NOMO-1 treated with DMSO at 0.1 percent for 48 hours (cell line): ENCODE data around the gene MOV10.
"Not testable (repeated sequence)": the region's sequence is repeated elsewhere in the genome, so short reads cannot be mapped to it uniquely, and the experiment has no call there.

Experiments
- DNase-seq: peaks from one replicate; lab custom pipeline; 2025; ENCODE audit not compliant: unreplicated experiment; lab: John Stamatoyannopoulos, UW

MOV10 gene, protein sequence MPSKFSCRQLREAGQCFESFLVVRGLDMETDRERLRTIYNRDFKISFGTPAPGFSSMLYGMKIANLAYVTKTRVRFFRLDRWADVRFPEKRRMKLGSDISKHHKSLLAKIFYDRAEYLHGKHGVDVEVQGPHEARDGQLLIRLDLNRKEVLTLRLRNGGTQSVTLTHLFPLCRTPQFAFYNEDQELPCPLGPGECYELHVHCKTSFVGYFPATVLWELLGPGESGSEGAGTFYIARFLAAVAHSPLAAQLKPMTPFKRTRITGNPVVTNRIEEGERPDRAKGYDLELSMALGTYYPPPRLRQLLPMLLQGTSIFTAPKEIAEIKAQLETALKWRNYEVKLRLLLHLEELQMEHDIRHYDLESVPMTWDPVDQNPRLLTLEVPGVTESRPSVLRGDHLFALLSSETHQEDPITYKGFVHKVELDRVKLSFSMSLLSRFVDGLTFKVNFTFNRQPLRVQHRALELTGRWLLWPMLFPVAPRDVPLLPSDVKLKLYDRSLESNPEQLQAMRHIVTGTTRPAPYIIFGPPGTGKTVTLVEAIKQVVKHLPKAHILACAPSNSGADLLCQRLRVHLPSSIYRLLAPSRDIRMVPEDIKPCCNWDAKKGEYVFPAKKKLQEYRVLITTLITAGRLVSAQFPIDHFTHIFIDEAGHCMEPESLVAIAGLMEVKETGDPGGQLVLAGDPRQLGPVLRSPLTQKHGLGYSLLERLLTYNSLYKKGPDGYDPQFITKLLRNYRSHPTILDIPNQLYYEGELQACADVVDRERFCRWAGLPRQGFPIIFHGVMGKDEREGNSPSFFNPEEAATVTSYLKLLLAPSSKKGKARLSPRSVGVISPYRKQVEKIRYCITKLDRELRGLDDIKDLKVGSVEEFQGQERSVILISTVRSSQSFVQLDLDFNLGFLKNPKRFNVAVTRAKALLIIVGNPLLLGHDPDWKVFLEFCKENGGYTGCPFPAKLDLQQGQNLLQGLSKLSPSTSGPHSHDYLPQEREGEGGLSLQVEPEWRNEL

DNA sequence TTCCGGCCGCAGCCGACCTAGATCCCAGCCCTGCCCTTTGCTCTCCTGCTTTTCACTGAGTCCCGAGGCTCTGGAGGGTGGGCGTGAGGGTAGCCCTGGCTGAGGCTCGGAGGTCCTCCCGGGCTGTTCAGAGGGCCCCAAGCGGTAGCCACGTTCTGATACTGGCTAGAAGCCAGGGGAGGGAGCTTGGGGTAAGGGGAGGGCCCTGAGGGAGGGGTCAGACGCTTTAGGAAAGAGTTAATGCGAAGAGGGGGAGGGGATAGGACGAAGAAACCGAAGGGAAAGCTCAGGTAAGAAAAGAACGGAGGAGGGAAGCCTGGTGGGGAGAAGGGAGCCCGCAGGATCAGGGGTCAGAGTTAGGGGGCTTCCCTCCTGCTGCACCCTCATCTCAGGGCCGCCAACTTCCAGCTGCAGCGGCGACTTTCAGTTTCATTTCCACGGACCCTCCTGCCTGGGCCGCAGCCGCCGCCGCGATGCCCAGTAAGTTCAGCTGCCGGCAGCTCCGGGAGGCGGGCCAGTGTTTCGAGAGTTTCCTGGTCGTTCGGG lies at the start of gene MOV10:
TSS of gene MOV10 (plus strand) at position 220 of the 546 bp plus-strand sequence. CDS start at position 474, 254 bp downstream.
- peak; percentile 72 for DNase-seq

DNA sequence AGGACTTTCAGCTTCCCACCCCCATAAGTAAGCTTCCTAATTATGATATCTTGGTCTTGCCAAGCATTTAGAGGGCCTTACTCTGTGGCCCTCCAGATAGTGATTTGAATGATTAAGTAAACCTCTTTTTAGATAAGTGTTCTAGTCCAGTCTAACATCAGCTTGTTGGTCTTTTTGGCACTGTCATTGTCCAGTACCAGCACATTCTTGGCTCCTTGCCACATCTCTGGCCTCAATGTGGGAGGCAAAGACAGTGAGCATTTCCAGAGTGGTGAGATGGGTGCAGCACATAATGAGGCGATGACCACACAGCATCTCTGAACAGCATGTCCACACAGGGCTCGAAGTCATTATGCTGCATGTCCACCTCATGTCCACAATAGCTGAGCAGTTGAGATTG lies 48.8 kb upstream of the MOV10 start:
- DNase-seq: no peak

DNA sequence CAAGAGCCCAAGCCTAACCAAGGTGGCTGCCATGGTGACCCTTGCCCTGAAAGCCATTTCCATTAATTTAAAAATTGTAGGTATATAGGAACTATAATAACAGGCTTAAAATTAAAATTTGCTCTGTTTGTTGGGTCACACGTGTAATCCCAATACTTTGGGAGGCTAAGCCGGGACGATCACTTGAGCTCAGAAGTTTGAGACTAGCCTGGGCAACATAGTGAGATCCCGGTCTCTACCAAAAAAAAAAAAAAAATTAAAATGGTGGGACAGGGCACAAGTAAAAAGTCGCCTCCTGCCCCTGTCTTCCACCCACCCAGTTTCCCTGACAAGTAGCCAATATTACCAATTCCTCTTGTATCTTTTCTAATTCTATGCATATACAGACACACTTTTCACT lies 48.3 kb upstream of the MOV10 start:
- DNase-seq: no peak

DNA sequence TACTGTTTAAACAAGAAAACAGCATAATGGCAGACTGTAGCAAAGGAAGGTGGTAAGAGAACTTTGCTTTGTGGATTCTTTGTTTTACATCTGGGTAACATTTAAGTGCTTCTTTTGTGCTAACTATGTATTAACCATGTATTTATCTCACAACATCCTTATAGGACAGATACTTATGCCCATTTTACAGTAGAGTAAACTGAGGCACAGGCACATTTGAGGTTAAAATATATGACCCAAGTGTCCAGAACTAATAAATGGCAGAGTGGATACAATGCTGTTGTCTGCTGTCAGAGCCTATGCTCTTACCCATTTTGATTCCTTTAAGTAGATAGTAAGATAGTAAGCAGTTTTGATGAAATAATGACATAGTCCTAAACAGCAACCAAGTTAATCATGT lies 47.6 kb upstream of the MOV10 start:
- DNase-seq: no peak

DNA sequence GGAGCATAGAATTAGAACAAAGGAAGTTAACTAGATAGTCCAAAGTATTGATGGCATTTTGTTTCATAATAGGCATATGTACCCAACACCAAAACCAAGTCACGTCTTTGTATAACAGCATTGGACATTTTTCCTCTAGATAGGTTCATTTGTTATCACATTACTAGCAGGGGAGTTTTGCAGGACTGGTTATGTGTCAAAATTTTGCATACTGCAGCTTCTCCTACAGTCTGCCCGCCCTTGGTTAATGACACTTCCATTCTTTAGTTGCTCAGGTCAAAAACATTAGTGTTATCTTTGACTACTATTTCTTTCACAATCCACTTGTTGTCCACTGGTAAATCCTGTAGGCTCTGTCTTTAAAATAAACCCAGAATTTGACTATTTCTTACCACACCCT lies 45.9 kb upstream of the MOV10 start:
- no peak for DNase-seq

DNA sequence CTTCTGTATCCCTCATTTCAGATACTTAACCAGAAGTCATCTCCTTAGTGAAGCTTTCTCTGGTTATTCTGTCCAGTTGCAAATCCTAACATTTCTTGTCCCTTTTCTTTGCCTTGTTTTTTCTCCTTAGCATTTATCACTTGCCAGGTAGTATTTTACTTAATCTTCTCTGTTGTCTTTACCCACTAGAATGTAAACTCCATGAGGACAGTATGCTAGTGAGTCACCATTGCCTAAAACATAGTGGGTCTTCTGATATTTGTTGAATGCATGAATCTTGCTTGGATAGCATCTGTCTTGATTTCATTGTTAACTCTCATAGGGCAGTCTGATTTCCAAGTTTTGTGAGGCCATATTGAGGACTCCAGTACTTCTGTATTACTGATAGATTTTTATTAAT lies 45.2 kb upstream of the MOV10 start:
- no peak for DNase-seq

DNA sequence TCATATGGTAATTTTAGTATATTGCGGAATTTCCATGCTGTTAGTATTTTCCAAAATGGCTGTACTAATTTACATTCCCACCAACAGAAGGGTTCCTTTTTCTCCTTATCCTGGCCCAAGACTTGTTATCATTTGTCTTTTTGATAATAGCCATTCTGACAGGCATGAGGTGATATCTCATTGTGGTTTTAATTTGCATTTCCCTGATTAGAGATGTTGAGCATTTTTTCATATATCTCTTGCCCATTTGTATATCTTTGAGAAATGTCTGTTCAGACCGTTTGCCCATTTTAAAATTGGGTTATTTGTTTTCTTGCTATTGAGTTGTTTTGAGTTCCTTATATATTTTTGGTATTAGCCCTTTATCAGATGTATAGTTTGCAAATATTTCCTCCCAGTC lies 40.8 kb upstream of the MOV10 start:
- DNase-seq: no peak

DNA sequence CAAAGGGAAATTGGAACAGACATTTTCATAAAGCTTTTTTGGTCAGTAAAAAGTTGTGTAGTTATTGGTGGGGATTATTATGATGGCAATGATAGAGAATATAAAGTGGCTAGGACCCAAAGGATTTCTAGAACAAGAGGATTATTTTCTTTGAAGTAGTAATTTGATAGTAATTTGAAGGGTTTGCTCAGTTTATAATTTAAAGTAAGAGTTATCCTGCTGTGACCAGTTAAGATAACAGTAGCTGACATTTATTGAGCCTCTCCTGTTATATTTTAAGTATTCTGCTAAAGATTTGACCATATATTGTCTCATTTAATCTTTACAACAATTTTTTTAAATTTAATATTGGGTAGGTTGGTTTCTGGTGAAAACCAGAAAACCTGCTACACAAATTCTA lies 40.1 kb upstream of the MOV10 start:
- DNase-seq: no peak

DNA sequence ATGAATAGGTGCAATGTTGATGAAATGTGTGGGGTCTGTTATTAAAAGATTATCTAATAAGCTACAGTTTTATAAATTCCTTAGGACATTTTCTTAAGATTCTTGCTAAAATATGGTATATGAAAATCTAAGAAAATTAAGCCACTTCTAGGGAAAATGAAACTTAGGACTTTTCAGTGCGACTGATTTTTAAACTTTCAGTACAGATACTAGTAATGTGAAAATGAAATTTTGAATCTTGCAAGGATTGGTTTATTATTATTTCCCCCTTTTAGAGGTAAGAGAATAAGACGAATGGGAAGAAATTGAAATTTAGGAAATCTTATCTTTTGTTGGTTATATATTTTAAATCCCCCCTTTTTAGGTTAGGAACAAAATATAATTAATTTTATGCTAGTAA lies 38.4 kb upstream of the MOV10 start:
- DNase-seq: no peak

DNA sequence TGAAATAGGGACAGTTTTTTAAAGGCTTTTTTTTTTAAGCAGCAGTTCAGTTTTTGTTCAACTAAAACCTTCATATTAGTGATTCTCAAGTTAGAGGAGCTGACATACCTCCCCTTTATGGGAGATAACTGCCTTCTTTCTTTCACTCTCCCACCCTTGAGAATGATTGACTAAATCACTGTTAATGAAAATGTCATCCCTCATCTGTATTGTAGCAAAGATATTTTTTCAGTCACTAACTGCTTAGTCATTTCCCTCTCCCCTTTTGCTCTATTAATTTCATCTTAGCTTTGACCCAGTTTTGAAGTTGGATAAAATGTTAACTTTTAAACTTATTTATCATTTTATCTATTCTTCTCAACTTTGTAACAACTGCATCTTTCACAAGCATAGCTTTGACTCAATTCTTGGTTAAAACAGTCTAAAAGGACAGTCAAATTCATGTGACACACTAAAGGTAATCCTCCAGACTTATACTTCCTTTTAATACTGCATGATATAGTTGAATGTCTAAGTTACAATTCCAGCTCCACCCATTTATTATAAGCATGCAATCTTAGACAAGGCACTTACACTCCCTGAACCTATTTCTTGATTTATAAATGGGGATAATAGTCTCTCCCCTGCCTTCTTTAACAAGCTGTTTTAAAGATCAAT lies 37.7 kb upstream of the MOV10 start:
- DNase-seq: no peak

DNA sequence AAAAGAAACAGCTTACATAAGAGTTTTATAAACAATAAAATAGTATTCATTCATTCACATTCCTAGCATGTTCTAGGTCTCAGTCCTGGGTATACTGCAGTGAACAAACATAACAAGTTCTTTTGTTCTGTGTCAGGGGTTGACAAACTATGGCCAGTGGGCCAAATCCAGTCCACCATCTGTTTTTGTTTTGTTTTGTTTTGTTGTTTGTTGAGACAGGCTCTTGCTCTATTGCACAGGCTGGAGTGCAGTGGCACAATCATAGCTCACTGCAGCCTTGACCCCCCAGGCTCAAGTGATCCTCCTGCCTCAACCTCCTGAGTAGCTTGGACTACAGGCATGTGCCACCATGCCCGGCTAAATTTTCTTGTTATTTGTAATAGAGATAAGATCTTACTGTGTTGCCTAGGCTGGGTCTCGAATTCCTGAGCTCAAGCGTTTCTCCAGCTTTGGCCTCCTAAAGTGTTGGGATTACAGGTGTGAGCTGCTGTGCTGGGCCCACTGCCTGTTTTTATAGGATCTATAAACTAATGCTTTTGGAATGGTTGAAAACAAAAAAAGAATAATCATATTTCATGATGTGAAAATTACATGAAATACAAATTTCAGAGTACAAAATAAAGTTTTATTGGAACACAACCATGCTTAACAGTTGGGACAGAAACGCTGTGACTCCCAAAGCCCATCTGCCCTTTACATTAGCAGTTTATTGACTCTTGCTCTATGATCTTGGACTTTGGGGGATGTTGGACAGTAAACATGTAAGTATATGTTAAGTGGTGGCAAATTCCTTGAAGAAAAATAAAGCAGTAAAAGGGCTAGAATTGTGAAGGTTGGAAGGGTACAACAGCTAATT lies 37.0 kb upstream of the MOV10 start:
- no peak for DNase-seq

DNA sequence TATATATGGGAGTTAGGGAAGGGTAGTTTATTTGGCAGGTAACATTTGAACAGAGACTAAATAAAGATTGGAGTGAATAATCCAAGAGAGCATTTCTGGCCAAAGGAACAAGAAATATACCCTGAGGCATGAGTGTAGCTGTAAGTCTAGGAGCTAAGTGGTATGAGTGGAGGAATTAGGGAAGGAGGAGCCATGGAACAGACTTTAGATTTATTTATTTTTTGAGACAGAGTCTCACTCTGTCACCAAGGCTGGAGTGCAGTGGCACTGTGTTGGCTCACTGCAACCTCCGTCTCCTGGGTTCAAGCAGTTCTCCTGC lies 36.4 kb upstream of the MOV10 start:
- no peak for DNase-seq

DNA sequence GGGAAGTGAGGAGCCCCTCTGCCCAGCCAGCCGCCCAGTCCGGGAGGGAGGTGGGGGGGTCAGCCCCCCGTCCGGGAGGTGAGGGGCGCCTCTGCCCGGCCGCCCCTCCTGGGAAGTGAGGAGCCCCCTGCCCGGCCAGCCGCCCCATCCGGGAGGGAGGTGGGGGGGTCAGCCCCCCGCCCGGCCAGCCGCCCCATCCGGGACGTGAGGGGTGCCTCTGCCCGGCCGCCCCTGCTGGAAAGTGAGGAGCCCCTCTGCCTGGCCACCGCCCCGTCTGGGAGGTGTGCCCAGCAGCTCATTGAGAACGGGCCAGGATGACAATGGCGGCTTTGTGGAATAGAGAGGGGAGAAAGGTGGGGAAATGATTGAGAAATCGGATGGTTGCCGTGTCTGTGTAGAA lies 34.0 kb upstream of the MOV10 start:
- DNase-seq: not testable (repeated sequence)

DNA sequence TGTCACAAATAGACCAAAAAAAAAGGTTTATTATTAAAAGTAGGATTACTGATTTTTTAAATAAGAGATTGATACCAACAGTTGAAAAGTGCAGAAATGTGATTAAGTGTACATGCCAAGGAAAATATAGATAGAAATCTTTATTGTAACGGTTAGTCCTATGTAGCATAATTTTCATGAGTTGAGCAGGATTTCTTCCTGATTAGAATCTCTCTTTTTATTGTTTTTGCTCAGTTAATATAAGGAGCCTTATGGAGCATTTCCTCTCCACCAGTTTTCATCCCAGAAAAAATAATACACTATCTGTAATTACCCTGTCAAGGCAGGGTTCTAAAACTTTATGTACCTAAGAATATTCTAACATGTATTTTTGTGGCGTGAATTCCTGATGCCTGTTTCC lies 31.4 kb upstream of the MOV10 start:
- DNase-seq: no peak

DNA sequence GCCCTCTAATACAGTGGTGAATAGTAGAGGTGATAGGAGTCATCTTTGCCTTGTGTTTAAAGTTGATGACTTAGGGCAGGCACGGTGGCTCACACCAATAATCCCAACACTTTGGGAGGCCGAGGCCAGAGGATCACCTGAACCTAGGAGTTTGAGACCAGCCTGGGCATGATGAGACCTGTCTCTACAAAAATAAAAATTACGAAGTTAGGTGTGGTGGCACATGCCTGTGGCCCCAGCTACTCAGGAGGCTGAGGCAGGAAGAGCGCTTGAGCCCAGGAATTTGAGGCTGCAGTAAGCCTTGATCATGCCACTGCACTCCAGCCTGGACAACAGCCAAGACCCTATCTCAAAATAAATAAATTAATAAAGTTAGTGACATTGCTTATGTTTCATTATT lies 28.2 kb upstream of the MOV10 start:
- no peak for DNase-seq

DNA sequence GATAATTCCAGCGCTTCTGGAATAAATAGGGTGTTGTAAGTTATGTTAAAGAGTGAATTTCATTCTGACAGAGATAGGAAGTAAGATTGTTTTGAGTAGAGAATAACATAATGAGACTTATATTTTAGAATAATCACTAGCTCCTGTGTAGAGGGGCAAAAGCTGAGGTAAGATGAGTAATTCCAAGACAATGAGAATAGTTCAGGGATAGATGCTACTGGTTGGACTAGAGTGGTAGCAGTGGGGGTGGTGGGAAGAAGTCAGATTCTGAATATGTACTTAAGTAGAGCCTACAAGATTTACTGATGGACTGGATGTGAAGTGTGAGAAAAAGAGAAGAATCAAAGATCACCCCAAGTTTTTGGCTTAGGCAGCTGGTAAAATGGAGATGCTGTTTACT lies 23.3 kb upstream of the MOV10 start:
- no peak for DNase-seq

DNA sequence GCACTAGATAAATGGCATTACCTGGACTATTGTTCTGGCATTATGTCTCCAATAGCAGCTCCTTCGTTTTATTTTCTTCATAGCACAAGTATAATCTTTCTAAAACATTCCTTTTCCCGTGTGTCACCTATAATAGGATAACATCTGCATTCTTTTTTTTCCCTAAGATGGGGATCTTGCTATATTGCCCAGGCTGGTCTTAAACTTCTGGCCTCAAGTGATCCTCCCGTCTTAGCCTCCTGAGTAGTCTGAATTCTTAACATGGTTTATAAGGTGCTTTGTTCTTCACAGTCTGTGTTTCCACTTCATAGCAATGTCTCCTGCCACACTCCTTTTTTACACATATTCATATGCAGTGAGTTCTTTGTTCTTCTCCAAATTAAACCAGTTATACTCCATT lies 8.6 kb upstream of the MOV10 start:
- DNase-seq: no peak

DNA sequence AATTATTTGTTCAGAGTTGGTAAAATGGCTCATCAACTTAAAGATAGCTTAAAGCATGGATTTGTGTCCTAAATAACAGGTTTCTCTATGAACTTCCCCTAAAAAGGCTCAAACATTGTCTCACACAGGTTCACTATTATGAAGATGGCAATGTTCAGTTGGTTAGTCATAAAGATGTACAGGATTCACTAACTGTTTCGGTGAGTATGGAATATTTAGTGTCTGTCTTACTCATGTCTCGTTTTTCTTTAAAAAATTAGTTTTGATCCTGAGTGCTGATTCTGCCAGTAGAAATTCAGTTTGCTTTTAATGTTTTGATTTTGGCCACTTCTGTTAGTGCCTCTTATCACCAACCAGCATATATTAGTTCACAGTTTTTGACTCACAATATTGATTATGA lies 7.5 kb upstream of the MOV10 start:
- no peak for DNase-seq

DNA sequence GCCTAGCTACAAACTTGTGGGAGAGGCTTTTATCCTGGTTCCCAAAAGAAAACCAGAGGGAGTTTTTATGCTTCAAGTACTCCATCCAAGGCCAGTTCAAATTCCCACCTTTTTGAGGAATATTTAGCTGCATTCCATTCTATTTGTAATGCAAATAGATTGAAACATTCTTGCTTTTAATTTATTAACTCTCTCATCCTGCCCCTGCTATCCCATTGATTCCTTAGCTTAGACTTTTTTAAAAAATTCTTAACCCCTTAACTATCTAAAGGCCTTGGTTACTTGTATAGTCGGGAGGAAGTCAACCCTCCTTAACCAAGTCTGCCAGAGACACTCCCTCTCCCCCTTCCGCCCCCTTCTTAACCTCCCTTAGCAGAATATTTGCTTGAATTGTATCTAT lies 2.5 kb upstream of the MOV10 start:
- no peak for DNase-seq

DNA sequence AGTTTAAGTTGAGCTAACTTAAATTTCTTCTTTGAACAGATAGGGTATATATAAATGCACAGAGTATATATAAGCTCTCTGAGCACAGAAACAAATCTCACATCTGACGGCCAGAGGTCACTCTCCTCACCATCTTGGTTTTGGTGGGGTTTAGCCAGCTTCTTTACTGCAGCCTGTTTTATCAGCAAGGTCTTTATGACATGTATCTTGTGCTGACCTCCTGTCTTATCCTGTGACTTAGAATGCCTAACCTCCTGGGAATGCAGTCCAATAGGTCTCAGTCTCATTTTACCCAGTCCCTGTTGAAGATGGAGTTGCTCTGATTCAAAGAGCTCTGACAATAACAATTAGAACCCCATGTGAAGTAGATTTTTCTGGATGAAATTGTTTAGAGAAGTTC lies 1.6 kb upstream of the MOV10 start:
- no peak for DNase-seq
